HEK293 (cell line): ENCODE measurements around the gene TNFRSF14.

Source experiments
- CTCF ChIA-PET: fragments of 350-600 bp; formaldehyde crosslinking; extraction: SDS; loops from one replicate; lab custom pipeline; 2021; ENCODE audit warnings: antibody characterized with exemption; lab: Yijun Ruan, JAX
- POLR2A ChIA-PET: fragments of 300-600 bp; formaldehyde crosslinking; extraction: SDS; loops from one replicate; lab custom pipeline; 2020; ENCODE audit warnings: antibody characterized with exemption, inconsistent platforms; lab: Yijun Ruan, JAX
- H3K27ac ChIP-seq: fragments of 200-500 bp; sonication (Bioruptor generic); 2 replicates; pipeline ENCODE4 v1.5.1; 2014; ENCODE audit warnings: low read depth, low read length, control low read depth, inconsistent platforms; ENCODE audit errors: extremely low read depth
- H3K36me3 ChIP-seq, 2 experiments: fragments of 200-500 bp in 1 of 2; sonication (Bioruptor generic) in 1 of 2; 1 replicate in 1 of 2; 2 replicates in 1 of 2; pipeline ENCODE4 v1.5.1; 2014 to 2017; ENCODE audit warnings: inconsistent platforms in 2 of 2, low read length in 2 of 2; ENCODE audit not compliant: control insufficient read depth in 2 of 2, insufficient read depth in 1 of 2
- H3K4me1 ChIP-seq: fragments of 200-500 bp; sonication (Bioruptor generic); 2 replicates; pipeline ENCODE4 v1.5.1; 2014; ENCODE audit warnings: mild to moderate bottlenecking, low read length, inconsistent platforms; ENCODE audit not compliant: control insufficient read depth, insufficient read depth
- H3K4me3 ChIP-seq: 2 replicates; pipeline ENCODE4 v1.5.1; 2011; ENCODE audit warnings: low read depth, mild to moderate bottlenecking, control low read depth, low read length, moderate library complexity
- H3K9me3 ChIP-seq: fragments of 200-500 bp; sonication (Bioruptor generic); 2 replicates; pipeline ENCODE4 v1.5.1; 2014; ENCODE audit warnings: low read depth, low read length, inconsistent platforms; ENCODE audit not compliant: control insufficient read depth, insufficient read depth
- ATF2 ChIP-seq: fragments of 450-650 bp; formaldehyde crosslinking; IDR thresholded peaks from 2 replicates; pipeline ENCODE4 v1.5.1; 2016; ENCODE audit warnings: missing biosample characterization, missing genetic modification characterization, low read depth
- EGR2 ChIP-seq: fragments of 450-650 bp; formaldehyde crosslinking; IDR thresholded peaks from 2 replicates; pipeline ENCODE4 v1.5.1; 2016; ENCODE audit warnings: low read depth, missing biosample characterization, missing genetic modification characterization
- GFI1B ChIP-seq: fragments of 450-650 bp; formaldehyde crosslinking; IDR thresholded peaks from 2 replicates; pipeline ENCODE4 v1.5.1; 2016; ENCODE audit warnings: missing biosample characterization, missing genetic modification characterization
- HOXC10 ChIP-seq: sonication (generic); formaldehyde crosslinking; IDR thresholded peaks from 2 replicates; pipeline ENCODE4 v1.8.1; 2023; ENCODE audit warnings: mild to moderate bottlenecking, missing genetic modification reagents
- KLF1 ChIP-seq: fragments of 450-650 bp; formaldehyde crosslinking; IDR thresholded peaks from 2 replicates; pipeline ENCODE4 v1.5.1; 2016; ENCODE audit warnings: missing biosample characterization, missing genetic modification characterization
- PRDM10 ChIP-seq: fragments of 450-650 bp; formaldehyde crosslinking; IDR thresholded peaks from 2 replicates; pipeline ENCODE4 v1.5.1; 2016; ENCODE audit warnings: missing biosample characterization, missing genetic modification characterization
- REST ChIP-seq: fragments of 450-650 bp; formaldehyde crosslinking; IDR thresholded peaks from 2 replicates; pipeline ENCODE4 v1.5.1; 2016; ENCODE audit warnings: missing biosample characterization, missing genetic modification characterization
- YY1 ChIP-seq: fragments of 450-650 bp; formaldehyde crosslinking; IDR thresholded peaks from 2 replicates; pipeline ENCODE4 v1.5.1; 2018; ENCODE audit warnings: missing biosample characterization, missing genetic modification characterization
- ZBTB1 ChIP-seq: fragments of 450-650 bp; formaldehyde crosslinking; IDR thresholded peaks from 2 replicates; pipeline ENCODE4 v1.5.1; 2016; ENCODE audit warnings: missing biosample characterization, missing genetic modification characterization
- ZBTB10 ChIP-seq: fragments of 450-650 bp; formaldehyde crosslinking; IDR thresholded peaks from 2 replicates; pipeline ENCODE4 v1.5.1; 2016; ENCODE audit warnings: missing biosample characterization, missing genetic modification characterization
- ZBTB44 ChIP-seq: fragments of 450-650 bp; IDR thresholded peaks from 2 replicates; pipeline ENCODE4 v1.5.1; 2018; ENCODE audit warnings: missing biosample characterization, mild to moderate bottlenecking, missing genetic modification characterization
- ZFP37 ChIP-seq: fragments of 450-650 bp; formaldehyde crosslinking; IDR thresholded peaks from 2 replicates; pipeline ENCODE4 v1.5.1; 2016; ENCODE audit warnings: missing biosample characterization, missing genetic modification characterization
- ZFP41 ChIP-seq: fragments of 450-650 bp; formaldehyde crosslinking; IDR thresholded peaks from 2 replicates; pipeline ENCODE4 v1.5.1; 2016; ENCODE audit warnings: missing biosample characterization, missing genetic modification characterization, borderline replicate concordance
- ZNF10 ChIP-seq: fragments of 450-650 bp; formaldehyde crosslinking; IDR thresholded peaks from 2 replicates; pipeline ENCODE4 v1.5.1; 2017; ENCODE audit warnings: missing biosample characterization, missing genetic modification characterization
- ZNF184 ChIP-seq: fragments of 450-650 bp; IDR thresholded peaks from 2 replicates; pipeline ENCODE4 v1.5.1; 2018; ENCODE audit warnings: missing biosample characterization, mild to moderate bottlenecking, missing genetic modification characterization
- ZNF214 ChIP-seq: fragments of 450-650 bp; formaldehyde crosslinking; IDR thresholded peaks from 2 replicates; pipeline ENCODE4 v1.5.1; 2017; ENCODE audit warnings: missing biosample characterization, mild to moderate bottlenecking, missing genetic modification characterization, borderline replicate concordance
- ZNF585B ChIP-seq: fragments of 450-650 bp; formaldehyde crosslinking; IDR thresholded peaks from 2 replicates; pipeline ENCODE4 v1.5.1; 2016; ENCODE audit warnings: missing biosample characterization, missing genetic modification characterization
- ZNF658 ChIP-seq: fragments of 450-650 bp; formaldehyde crosslinking; IDR thresholded peaks from 2 replicates; pipeline ENCODE4; 2016; ENCODE audit warnings: missing biosample characterization, missing genetic modification characterization
- ZSCAN5A ChIP-seq: fragments of 450-650 bp; formaldehyde crosslinking; IDR thresholded peaks from 2 replicates; pipeline ENCODE4 v1.5.1; 2016; ENCODE audit warnings: missing biosample characterization, missing genetic modification characterization

The TNFRSF14 gene

GRCh38 chr1:2512862-2513421 lies 43.2 kb upstream of the TNFRSF14 start:
- POLR2A ChIA-PET: no interaction called here
- Histone ChIP-seq H3K36me3 (peaks cover 0 to 95% of the 10 kb centered on the region in 2 experiments; a peak in 2 of 3 replicates), H3K9me3 (no peaks in the 10 kb centered on the region), H3K27ac (no peak overlapping the region), H3K4me1 (no peaks in the 10 kb centered on the region), H3K4me3 (no peak overlapping the region)
- CTCF ChIA-PET: no interaction called here
- TF ChIP-seq YY1 (tag by site-specific recombination): no peak
- no peak for TF ChIP-seq ATF2 (tag by site-specific recombination)
- no peak for TF ChIP-seq ZBTB1 (tag by site-specific recombination)
- no peak for TF ChIP-seq ZBTB44 (tag by site-specific recombination)
- no peak for TF ChIP-seq KLF1 (tag by site-specific recombination)
- no peak for TF ChIP-seq ZFP37 (tag by site-specific recombination)
- no peak for TF ChIP-seq ZSCAN5A
- TF ChIP-seq ZNF658: no peak
- TF ChIP-seq ZFP41 (tag by site-specific recombination): no peak
- no peak for TF ChIP-seq GFI1B
- no peak for TF ChIP-seq HOXC10
- TF ChIP-seq EGR2 (tag by site-specific recombination): no peak
- no peak for TF ChIP-seq ZNF585B (tag by site-specific recombination)
- no peak for TF ChIP-seq ZNF214
- TF ChIP-seq ZBTB10 (tag by site-specific recombination): no peak

- H3K36me3 ChIP-seq: peaks cover 0 to 98% of the 10 kb centered on the region in 2 experiments; a peak in 2 of 3 replicates
- H3K9me3 ChIP-seq: no peaks in the 10 kb centered on the region
- no peak overlapping the region for H3K27ac ChIP-seq
- CTCF ChIA-PET: interaction anchor here (0.5 kb wide), 1 partner anchor 18 kb away, joined by 3 read pairs; no protein-coding TSS in a partner anchor
- no peaks in the 10 kb centered on the region for H3K4me1 ChIP-seq
- no peak overlapping the region for H3K4me3 ChIP-seq
- POLR2A ChIA-PET: interaction anchor here (1.0 kb wide), 1 partner anchor 12 kb away, joined by 4 read pairs; the partner anchor contains the start of gene PANK4
- TF ChIP-seq PRDM10 (no peak), ZNF10 (tag by site-specific recombination) (no peak), REST (tag by site-specific recombination) (no peak), ZNF184 (tag by site-specific recombination) (no peak)
Observed at GRCh38 chr1:2513939-2514652, 42.1 kb upstream of the TNFRSF14 start.
